ENCODE data around the gene ARID3A.

The ARID3A gene

GRCh38 chr19:1015061-1015781, 89.4 kb downstream of the ARID3A start:
- no peak for DNase-seq (ENCODE audit: low read depth)
- H3K4me3 ChIP-seq (ENCODE audit: control insufficient read depth, low read depth, low read length): no peak overlapping the region
- no peak for TF ChIP-seq CTCF (IDR thresholded peaks at IDR 0.05; ENCODE audit: control insufficient read depth, insufficient read depth, low read depth, low read length, missing control alignments)

- TF ChIP-seq CTCF (IDR thresholded peaks at IDR 0.05; ENCODE audit: control insufficient read depth, insufficient read depth, low read depth, low read length, missing control alignments): no peak
- H3K4me3 ChIP-seq (ENCODE audit: control insufficient read depth, low read depth, low read length): no peak overlapping the region
- no peak for DNase-seq (ENCODE audit: low read depth)
Measured at GRCh38 chr19:1015782-1016646, 90.2 kb downstream of the ARID3A start.

- no peak for TF ChIP-seq CTCF (IDR thresholded peaks at IDR 0.05; ENCODE audit: control insufficient read depth, insufficient read depth, low read depth, low read length, missing control alignments)
- H3K4me3 ChIP-seq (ENCODE audit: control insufficient read depth, low read depth, low read length): no peak overlapping the region
Measured at GRCh38 chr19:1016647-1017114, 90.8 kb downstream of the ARID3A start.

GRCh38 chr19:1017115-1017905, 91.5 kb downstream of the ARID3A start:
- DNase-seq (ENCODE audit: low read depth): no peak
- no peak for TF ChIP-seq CTCF (IDR thresholded peaks at IDR 0.05; ENCODE audit: control insufficient read depth, insufficient read depth, low read depth, low read length, missing control alignments)
- no peak overlapping the region; the same call in 1 of the 2 replicates for H3K4me3 ChIP-seq (ENCODE audit: control insufficient read depth, low read depth, low read length)

More at GRCh38 chr19:1016647-1017114, 90.8 kb downstream of the ARID3A start:
- DNase-seq (ENCODE audit: low read depth): no peak

GRCh38 chr19:1017906-1018305, 92.1 kb downstream of the ARID3A start:
- TF ChIP-seq CTCF (IDR thresholded peaks at IDR 0.05; ENCODE audit: control insufficient read depth, insufficient read depth, low read depth, low read length, missing control alignments): no peak
- H3K4me3 ChIP-seq (ENCODE audit: control insufficient read depth, low read depth, low read length): no peak overlapping the region
- DNase-seq (ENCODE audit: low read depth): no peak

GRCh38 chr19:1018393-1018792, 92.6 kb downstream of the ARID3A start:
- no peak for TF ChIP-seq CTCF (IDR thresholded peaks at IDR 0.05; ENCODE audit: control insufficient read depth, insufficient read depth, low read depth, low read length, missing control alignments)
- no peak for DNase-seq (ENCODE audit: low read depth)
- no peak overlapping the region for H3K4me3 ChIP-seq (ENCODE audit: control insufficient read depth, low read depth, low read length)

All from AG09309 (cell line).